ENCODE measurements around the gene VTA1.

The VTA1 gene

GRCh38 chr6:142152746-142153145 lies 5.7 kb downstream of the VTA1 start:
- Histone ChIP-seq H3K27ac (ENCODE audit: low read length, poor library complexity, severe bottlenecking) (no peak overlapping the region), H3K9ac (ENCODE audit: low read length) (peak overlapping the region; percentile 77), H4K91ac (ENCODE audit: low read length) (no peak overlapping the region), H2AK5ac (ENCODE audit: low read length, severe bottlenecking) (no peak overlapping the region), H3K23ac (ENCODE audit: low read length in 2 of 2) (no peak overlapping the region), H3K4me2 (ENCODE audit: low read length, poor library complexity, severe bottlenecking) (no peak overlapping the region), H3K18ac (ENCODE audit: low read depth in 1 of 2, low read length in 2 of 2) (no peak overlapping the region), H3K4me3 (ENCODE audit: insufficient read depth in 1 of 2, low read depth in 1 of 2, low read length in 2 of 2) (peak overlapping the region in 1 of 2 experiments; percentile 16), H3K4ac (ENCODE audit: low read depth in 1 of 2, low read length in 2 of 2) (no peak overlapping the region), H3K27me3 (ENCODE audit: control insufficient read depth in 1 of 2, insufficient read depth in 1 of 2, low read length in 2 of 2) (no peaks in the 10 kb centered on the region), H3K36me3 (ENCODE audit: control insufficient read depth in 1 of 2, insufficient read depth in 2 of 2, low read depth in 1 of 2, low read length in 2 of 2) (peaks cover 0 to 2% of the 10 kb centered on the region in 2 experiments), H2BK12ac (ENCODE audit: low read length in 2 of 2) (no peak overlapping the region), H3K9me3 (ENCODE audit: control insufficient read depth, low read length) (no peaks in the 10 kb centered on the region), H3K79me1 (replicated peaks; ENCODE audit: low read length, poor library complexity, severe bottlenecking) (peaks cover 3% of the 10 kb centered on the region), H2BK120ac (ENCODE audit: low read depth, low read length) (no peak overlapping the region), H4K8ac (ENCODE audit: low read length) (no peak overlapping the region), H3K4me1 (ENCODE audit: control insufficient read depth, insufficient read depth, low read depth, low read length) (no peaks in the 10 kb centered on the region), H2BK5ac (ENCODE audit: low read depth, low read length, poor library complexity, severe bottlenecking) (no peak overlapping the region), H2BK15ac (ENCODE audit: low read depth, poor library complexity, severe bottlenecking) (no peak overlapping the region), H3K14ac (ENCODE audit: low read length in 2 of 2) (no peak overlapping the region), H2AFZ (ENCODE audit: low read depth, low read length) (no peak overlapping the region)
- peak; percentile 18 for DNase-seq

DNA sequence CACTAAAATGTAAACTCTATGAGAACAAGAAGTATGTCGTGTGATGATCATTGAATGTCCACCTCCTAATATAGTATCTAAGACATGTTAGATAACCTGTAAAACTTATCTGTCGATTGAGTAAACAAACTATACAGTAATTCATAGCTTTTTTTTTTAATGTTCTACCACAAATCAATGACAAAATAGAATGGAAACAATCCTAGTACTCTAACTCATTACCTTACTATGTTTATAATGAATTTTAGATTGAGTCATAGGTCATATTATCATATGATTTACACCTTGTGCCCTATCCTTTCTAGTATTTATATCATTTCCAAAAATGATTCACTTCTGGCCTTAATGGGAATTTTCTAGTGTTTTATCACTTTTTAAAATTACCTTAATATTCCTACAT lies 6.1 kb downstream of the VTA1 start:
- Histone ChIP-seq H3K4ac (ENCODE audit: low read depth in 1 of 2, low read length in 2 of 2) (no peak overlapping the region), H2BK12ac (ENCODE audit: low read length in 2 of 2) (no peak overlapping the region), H3K79me1 (replicated peaks; ENCODE audit: low read length, poor library complexity, severe bottlenecking) (peaks cover 3% of the 10 kb centered on the region), H2BK15ac (ENCODE audit: low read depth, poor library complexity, severe bottlenecking) (no peak overlapping the region), H3K18ac (ENCODE audit: low read depth in 1 of 2, low read length in 2 of 2) (no peak overlapping the region), H3K4me3 (ENCODE audit: insufficient read depth in 1 of 2, low read depth in 1 of 2, low read length in 2 of 2) (peak overlapping the region in 1 of 2 experiments; percentile 16), H3K4me1 (ENCODE audit: control insufficient read depth, insufficient read depth, low read depth, low read length) (no peaks in the 10 kb centered on the region), H2AK5ac (ENCODE audit: low read length, severe bottlenecking) (no peak overlapping the region), H3K9ac (ENCODE audit: low read length) (peak overlapping the region; percentile 77), H3K9me3 (ENCODE audit: control insufficient read depth, low read length) (no peaks in the 10 kb centered on the region), H2BK5ac (ENCODE audit: low read depth, low read length, poor library complexity, severe bottlenecking) (no peak overlapping the region), H3K36me3 (ENCODE audit: control insufficient read depth in 1 of 2, insufficient read depth in 2 of 2, low read depth in 1 of 2, low read length in 2 of 2) (peaks cover 0 to 2% of the 10 kb centered on the region in 2 experiments), H3K23ac (ENCODE audit: low read length in 2 of 2) (no peak overlapping the region), H3K4me2 (ENCODE audit: low read length, poor library complexity, severe bottlenecking) (no peak overlapping the region), H3K27ac (ENCODE audit: low read length, poor library complexity, severe bottlenecking) (no peak overlapping the region), H2BK120ac (ENCODE audit: low read depth, low read length) (no peak overlapping the region), H3K27me3 (ENCODE audit: control insufficient read depth in 1 of 2, insufficient read depth in 1 of 2, low read length in 2 of 2) (no peaks in the 10 kb centered on the region), H4K8ac (ENCODE audit: low read length) (no peak overlapping the region), H2AFZ (ENCODE audit: low read depth, low read length) (no peak overlapping the region), H4K91ac (ENCODE audit: low read length) (no peak overlapping the region), H3K14ac (ENCODE audit: low read length in 2 of 2) (no peak overlapping the region)
- no CpG with 5 or more reads among the region's 2 CpGs for WGBS
- no peak for DNase-seq

- Histone ChIP-seq H2BK15ac (ENCODE audit: low read depth, poor library complexity, severe bottlenecking) (no peak overlapping the region), H2AK5ac (ENCODE audit: low read length, severe bottlenecking) (no peak overlapping the region), H3K4me2 (ENCODE audit: low read length, poor library complexity, severe bottlenecking) (no peak overlapping the region), H2AFZ (ENCODE audit: low read depth, low read length) (no peak overlapping the region), H3K23ac (ENCODE audit: low read length in 2 of 2) (no peak overlapping the region), H3K27me3 (ENCODE audit: control insufficient read depth in 1 of 2, insufficient read depth in 1 of 2, low read length in 2 of 2) (no peaks in the 10 kb centered on the region), H3K4me1 (ENCODE audit: control insufficient read depth, insufficient read depth, low read depth, low read length) (no peaks in the 10 kb centered on the region), H4K91ac (ENCODE audit: low read length) (no peak overlapping the region), H4K8ac (ENCODE audit: low read length) (no peak overlapping the region), H3K27ac (ENCODE audit: low read length, poor library complexity, severe bottlenecking) (no peak overlapping the region), H3K9me3 (ENCODE audit: control insufficient read depth, low read length) (no peaks in the 10 kb centered on the region), H2BK5ac (ENCODE audit: low read depth, low read length, poor library complexity, severe bottlenecking) (no peak overlapping the region), H3K18ac (ENCODE audit: low read depth in 1 of 2, low read length in 2 of 2) (no peak overlapping the region), H3K4me3 (ENCODE audit: insufficient read depth in 1 of 2, low read depth in 1 of 2, low read length in 2 of 2) (no peak overlapping the region), H3K9ac (ENCODE audit: low read length) (peak overlapping the region; percentile 28), H3K14ac (ENCODE audit: low read length in 2 of 2) (no peak overlapping the region), H3K4ac (ENCODE audit: low read depth in 1 of 2, low read length in 2 of 2) (no peak overlapping the region), H2BK120ac (ENCODE audit: low read depth, low read length) (no peak overlapping the region), H2BK12ac (ENCODE audit: low read length in 2 of 2) (no peak overlapping the region), H3K36me3 (ENCODE audit: control insufficient read depth in 1 of 2, insufficient read depth in 2 of 2, low read depth in 1 of 2, low read length in 2 of 2) (peaks cover 0 to under 1% of the 10 kb centered on the region in 2 experiments), H3K79me1 (replicated peaks; ENCODE audit: low read length, poor library complexity, severe bottlenecking) (peaks cover 3% of the 10 kb centered on the region)
- 100% methylated on average over 1 of the region's 1 CpG for WGBS
- DNase-seq, result no peak
Observed at GRCh38 chr6:142154336-142154735, 7.3 kb downstream of the VTA1 start.

- Histone ChIP-seq H2AFZ (ENCODE audit: low read depth, low read length) (no peak overlapping the region), H3K4ac (ENCODE audit: low read depth in 1 of 2, low read length in 2 of 2) (no peak overlapping the region), H3K4me2 (ENCODE audit: low read length, poor library complexity, severe bottlenecking) (no peak overlapping the region), H3K79me1 (replicated peaks; ENCODE audit: low read length, poor library complexity, severe bottlenecking) (peaks cover 3% of the 10 kb centered on the region), H4K8ac (ENCODE audit: low read length) (no peak overlapping the region), H3K4me3 (ENCODE audit: insufficient read depth in 1 of 2, low read depth in 1 of 2, low read length in 2 of 2) (no peak overlapping the region), H3K9ac (ENCODE audit: low read length) (no peak overlapping the region), H2BK12ac (ENCODE audit: low read length in 2 of 2) (no peak overlapping the region), H3K27ac (ENCODE audit: low read length, poor library complexity, severe bottlenecking) (no peak overlapping the region), H3K18ac (ENCODE audit: low read depth in 1 of 2, low read length in 2 of 2) (no peak overlapping the region), H3K23ac (ENCODE audit: low read length in 2 of 2) (no peak overlapping the region), H3K14ac (ENCODE audit: low read length in 2 of 2) (no peak overlapping the region), H3K27me3 (ENCODE audit: control insufficient read depth in 1 of 2, insufficient read depth in 1 of 2, low read length in 2 of 2) (no peaks in the 10 kb centered on the region), H2BK120ac (ENCODE audit: low read depth, low read length) (no peak overlapping the region), H2BK5ac (ENCODE audit: low read depth, low read length, poor library complexity, severe bottlenecking) (no peak overlapping the region), H4K91ac (ENCODE audit: low read length) (no peak overlapping the region), H2BK15ac (ENCODE audit: low read depth, poor library complexity, severe bottlenecking) (no peak overlapping the region), H3K4me1 (ENCODE audit: control insufficient read depth, insufficient read depth, low read depth, low read length) (no peaks in the 10 kb centered on the region), H3K9me3 (ENCODE audit: control insufficient read depth, low read length) (no peaks in the 10 kb centered on the region), H3K36me3 (ENCODE audit: control insufficient read depth in 1 of 2, insufficient read depth in 2 of 2, low read depth in 1 of 2, low read length in 2 of 2) (peaks cover 0 to 1% of the 10 kb centered on the region in 2 experiments), H2AK5ac (ENCODE audit: low read length, severe bottlenecking) (no peak overlapping the region)
- DNase-seq, result no peak
- 91% methylated on average over 2 of the region's 3 CpGs for WGBS
Observed at GRCh38 chr6:142155091-142155490, 8.0 kb downstream of the VTA1 start.
